Cardiac fibroblast (primary cell): ENCODE results near the gene KCTD6.
A peak's percentile ranks its signal among the peaks of the same experiment; 100 is the strongest.

Experiments
- DNase-seq, 2 donors: peaks; one replicate each; pipeline versions ENCODE4 v3.0.0 to v3.0.0-alpha.2; 2010; ENCODE audit warnings: low read depth in 2 of 2
- H3K4me3 ChIP-seq, 2 donors: replicated peaks in 1 of 2; 1 replicate in 1 of 2; 2 replicates in 1 of 2; pipeline ENCODE4 v1.5.1; 2011; ENCODE audit warnings: low read depth in 2 of 2, low read length in 2 of 2, mild to moderate bottlenecking in 2 of 2, moderate library complexity in 1 of 2
- CTCF ChIP-seq: IDR thresholded peaks from one replicate; pipeline ENCODE4 v1.5.1; 2011; ENCODE audit warnings: low read depth, mild to moderate bottlenecking, low read length, inconsistent platforms

Gene KCTD6

GRCh38 chr3:58535531-58536500 is 43.9 kb downstream of the KCTD6 start:
- TF ChIP-seq CTCF = no peak
- peak in 1 of 2 donors; percentile 34 for DNase-seq
- no peak overlapping the region for H3K4me3 ChIP-seq

- peak; percentile 60 to 90 for DNase-seq
- H3K4me3 ChIP-seq = peak within 1 kb of the TSS; percentile 38 to 46
- no peak for TF ChIP-seq CTCF
Measured at GRCh38 chr3:58536501-58537411, 44.9 kb downstream of the KCTD6 start, which contains the start of gene ACOX2. Gene ACOX2 (minus strand): TSS chr3:58537190. CDS start chr3:58535106, 2,084 bp downstream.

- DNase-seq = peak; percentile 27 to 42
- no peak overlapping the region for H3K4me3 ChIP-seq
- TF ChIP-seq CTCF = no peak
Measured at GRCh38 chr3:58537412-58538301, 45.8 kb downstream of the KCTD6 start.

GRCh38 chr3:58539626-58540025 is 47.7 kb downstream of the KCTD6 start:
- no peak overlapping the region for H3K4me3 ChIP-seq
- no peak for TF ChIP-seq CTCF
- DNase-seq = no peak

GRCh38 chr3:58540176-58540858 is 48.4 kb downstream of the KCTD6 start:
- no peak overlapping the region for H3K4me3 ChIP-seq
- TF ChIP-seq CTCF = no peak
- DNase-seq = no peak
